Activated CD4-positive, alpha-beta T cell treated with anti-CD3 and anti-CD28 coated beads, Interleukin-2, amount 50 U/mL, for 1 hour (primary cell): ENCODE data around the gene RPL15.
"Not testable (repeated sequence)": the region's sequence is repeated elsewhere in the genome, so short reads cannot be mapped to it uniquely, and the experiment has no call there.

Experiments used
- DNase-seq: peaks from one replicate; pipeline ENCODE4 v3.0.0-alpha.2; 2020

Gene RPL15

DNA sequence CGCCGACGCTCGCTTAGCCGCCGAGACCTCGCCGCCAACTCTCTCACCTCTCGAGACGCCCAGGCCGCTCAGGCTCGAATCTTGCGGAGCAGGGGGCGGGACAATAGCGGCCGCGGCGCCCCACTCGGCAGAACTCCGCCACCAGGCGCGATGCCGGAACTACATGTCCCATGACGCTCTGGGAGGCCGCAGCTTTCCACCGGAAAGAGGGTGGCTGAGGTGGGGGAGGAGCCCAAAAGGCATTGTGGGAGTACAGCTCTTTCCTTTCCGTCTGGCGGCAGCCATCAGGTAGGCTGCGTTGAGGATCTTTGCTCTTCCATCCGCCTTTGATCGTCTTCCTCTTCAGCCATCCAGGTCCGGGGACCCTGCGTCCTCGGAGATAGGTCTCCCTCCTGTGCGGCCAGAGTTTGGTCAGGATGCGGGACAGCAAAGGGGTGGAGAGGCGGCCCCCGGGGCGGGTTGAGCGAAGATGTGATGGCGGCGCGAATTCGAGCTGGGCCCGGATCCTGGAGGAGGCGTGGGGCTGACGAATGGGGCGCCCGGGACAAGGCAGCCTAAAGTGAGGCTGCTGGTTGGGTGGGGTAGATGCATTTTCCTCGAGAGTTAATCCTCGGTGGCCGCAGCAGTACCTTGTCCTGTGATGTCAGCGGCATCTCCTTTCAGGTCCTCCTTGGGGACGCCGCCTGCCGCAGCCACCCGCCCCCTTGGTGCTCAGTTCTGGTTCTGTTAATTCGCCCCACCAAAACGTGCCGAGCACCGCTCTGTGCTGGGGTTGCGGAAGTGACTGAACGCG is at the start of gene RPL15, which contains the start of gene NKIRAS1:
TSS of gene RPL15 (plus strand) at position 247 of the 793 bp plus-strand sequence. CDS start 728 bp downstream, outside the sequence.
TSS of gene NKIRAS1 (minus strand) at position 105 of the 793 bp plus-strand sequence. CDS start 6,086 bp downstream, outside the sequence.
- peak; percentile 97 for DNase-seq

DNA sequence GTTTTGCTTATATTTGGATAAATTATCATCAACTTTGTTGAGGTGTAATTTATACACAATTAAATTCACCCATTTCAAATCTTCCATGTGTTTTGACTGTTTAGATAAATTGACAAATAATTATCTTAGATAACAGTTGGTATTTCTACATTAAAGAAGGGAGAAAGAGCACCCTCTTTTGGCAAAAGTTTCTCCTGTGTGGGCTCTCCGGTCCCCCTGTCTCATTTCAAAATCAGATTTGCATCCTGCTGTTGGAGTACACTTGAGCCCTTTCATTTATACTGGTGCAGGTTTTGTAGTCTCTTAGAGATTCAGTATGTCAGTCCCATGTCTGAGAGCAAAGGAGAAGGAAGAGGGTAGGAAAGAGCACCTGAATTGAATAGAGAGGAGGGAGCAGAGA is 49.5 kb upstream of the RPL15 start:
- DNase-seq: no peak

DNA sequence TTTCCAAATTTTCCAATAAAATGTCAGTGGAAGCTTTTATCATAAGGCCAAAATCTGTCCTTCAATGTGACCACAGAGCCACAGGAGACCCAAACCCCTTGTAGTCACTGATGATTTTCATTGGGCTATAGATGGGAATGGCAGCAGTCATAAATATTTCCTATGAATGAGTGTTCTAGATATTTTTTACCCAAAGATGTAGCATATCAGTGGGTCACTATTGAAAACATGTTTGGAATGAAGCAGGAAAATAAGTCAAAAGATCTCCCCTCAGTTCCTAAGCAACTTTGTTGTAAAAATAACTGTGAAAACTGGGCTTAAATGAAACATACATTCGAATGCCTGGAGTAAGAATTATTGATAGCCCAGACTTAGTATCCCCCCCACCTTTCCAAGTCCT is 49.1 kb upstream of the RPL15 start:
- no peak for DNase-seq

DNA sequence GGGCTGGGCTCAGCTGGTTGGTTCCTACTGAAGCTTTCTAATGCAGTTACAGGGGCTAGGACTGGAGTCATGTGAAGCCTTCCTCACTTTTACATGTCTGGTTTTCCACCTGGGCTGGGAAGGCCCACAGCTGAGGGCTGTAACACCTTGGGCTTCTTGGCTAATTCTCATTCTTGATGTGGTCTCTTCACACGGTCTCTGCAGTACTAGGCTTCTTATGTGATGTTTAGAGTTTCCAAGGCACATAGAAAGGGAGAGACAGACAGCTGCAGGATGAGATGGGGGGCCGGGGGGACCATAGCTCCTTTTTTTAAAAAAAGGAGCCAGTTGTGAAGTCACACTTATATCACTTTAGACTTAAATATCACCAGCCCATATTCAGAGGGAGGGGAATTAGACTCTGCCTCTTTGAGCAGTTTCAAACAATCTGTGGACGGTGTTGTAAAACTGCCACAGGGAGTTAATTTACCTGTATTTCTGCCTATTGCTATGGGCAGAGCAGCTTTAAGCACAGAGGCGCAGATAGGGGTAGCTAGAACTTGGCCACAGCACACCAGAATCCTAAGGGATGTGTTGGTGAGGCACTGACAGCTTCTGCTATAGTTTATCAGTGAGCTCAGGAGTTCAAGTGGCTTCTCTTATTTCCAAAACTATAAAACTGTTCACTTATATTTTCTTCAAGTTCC is 46.8 kb upstream of the RPL15 start:
- DNase-seq: no peak

DNA sequence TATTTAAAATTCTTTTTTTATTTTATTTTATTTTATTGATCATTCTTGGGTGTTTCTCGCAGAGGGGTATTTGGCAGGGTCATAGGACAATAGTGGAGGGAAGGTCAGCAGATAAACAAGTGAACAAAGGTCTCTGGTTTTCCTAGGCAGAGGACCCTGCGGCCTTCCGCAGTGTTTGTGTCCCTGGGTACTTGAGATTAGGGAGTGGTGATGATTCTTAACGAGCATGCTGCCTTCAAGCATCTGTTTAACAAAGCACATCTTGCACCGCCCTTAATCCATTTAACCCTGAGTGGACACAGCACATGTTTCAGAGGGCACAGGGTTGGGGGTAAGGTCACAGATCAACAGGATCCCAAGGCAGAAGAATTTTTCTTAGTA is 46.3 kb upstream of the RPL15 start:
- not testable (repeated sequence) for DNase-seq

DNA sequence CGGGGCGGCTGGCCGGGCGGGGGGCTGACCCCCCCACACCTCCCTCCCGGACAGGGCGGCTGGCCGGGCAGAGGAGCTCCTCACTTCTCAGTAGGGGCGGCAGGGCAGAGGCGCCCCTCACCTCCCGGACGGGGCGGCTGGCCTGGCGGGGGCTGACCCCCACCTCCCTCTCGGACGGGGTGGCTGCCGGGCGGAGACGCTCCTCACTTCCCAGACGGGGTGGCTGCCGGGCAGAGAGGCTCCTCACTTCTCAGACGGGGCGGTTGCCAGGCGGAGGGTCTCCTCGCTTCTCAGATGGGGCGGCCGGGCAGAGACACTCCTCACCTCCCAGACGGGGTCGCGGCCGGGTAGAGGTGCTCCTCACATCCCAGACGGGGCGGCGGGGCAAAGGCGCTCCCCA is 45.6 kb upstream of the RPL15 start:
- DNase-seq: not testable (repeated sequence)

DNA sequence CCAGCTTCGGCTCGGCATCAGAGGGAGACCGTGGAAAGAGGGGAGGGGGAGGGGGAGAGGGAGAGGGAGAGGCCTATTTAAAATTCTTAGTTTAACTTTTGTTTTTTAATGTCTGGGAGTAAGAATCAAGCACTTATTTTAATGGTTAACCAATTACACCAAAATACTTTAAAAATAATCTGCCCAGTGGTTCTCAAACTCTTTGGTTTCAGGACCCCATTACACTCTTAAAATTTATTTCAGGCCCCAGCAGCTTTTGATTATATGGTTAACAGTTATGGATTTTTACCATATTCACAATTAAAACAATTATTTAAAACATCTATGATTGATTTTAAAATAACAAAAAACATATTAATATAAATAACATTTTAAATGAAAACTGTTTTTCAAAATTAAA is 44.6 kb upstream of the RPL15 start:
- DNase-seq: no peak

DNA sequence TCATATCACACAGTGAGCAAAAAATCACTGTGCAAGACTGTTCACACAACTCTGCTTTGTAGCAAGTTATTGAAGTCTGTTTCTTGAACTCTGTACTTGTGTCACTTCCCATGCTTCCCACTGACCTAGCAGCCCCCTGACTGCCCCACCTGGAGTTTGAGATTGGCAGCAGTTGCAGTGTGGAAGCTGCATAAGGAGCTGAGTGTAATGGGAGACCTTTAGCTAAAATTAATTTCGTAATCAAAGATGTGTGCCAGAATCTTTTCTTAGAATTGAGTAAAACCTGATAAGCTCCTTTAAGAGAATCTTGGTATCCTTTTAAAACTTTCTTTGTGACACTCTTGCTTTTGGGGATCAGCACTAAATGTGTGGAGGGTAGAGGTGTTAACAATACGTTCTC is 43.0 kb upstream of the RPL15 start:
- no peak for DNase-seq

DNA sequence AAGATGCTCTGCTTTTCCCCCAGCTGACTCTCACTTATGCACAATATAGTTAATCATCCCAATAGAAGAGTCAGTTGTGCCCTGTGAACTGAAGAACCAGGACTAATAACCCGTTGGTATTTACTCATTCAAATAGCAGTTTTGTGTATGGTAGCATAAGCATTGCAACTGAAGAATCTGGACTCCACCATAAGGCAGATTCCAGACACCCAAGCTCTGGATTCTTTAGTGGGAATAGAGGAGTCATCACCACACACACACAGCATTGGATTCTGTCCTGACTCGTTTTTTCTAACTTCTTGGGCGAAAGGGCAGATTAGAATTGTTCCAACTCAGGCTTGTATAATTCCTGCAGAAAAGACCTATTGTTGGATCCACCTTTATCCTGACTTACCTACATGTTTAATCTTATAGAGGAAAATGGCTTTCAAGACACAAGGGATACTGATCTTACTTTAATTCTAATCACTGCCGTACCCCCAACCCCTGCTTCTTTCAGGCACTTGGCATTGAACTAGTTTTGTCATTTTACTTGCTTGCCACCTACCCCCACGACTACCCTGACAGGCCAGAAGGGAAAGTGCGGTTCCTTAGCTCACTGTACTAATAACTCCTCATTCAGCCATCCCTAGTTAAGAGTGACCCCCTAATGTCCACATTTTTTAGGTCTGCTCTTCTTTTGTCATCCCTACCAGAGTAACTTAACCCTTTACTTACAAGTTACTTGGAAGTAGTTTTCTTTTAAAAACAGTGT is 42.4 kb upstream of the RPL15 start:
- no peak for DNase-seq

DNA sequence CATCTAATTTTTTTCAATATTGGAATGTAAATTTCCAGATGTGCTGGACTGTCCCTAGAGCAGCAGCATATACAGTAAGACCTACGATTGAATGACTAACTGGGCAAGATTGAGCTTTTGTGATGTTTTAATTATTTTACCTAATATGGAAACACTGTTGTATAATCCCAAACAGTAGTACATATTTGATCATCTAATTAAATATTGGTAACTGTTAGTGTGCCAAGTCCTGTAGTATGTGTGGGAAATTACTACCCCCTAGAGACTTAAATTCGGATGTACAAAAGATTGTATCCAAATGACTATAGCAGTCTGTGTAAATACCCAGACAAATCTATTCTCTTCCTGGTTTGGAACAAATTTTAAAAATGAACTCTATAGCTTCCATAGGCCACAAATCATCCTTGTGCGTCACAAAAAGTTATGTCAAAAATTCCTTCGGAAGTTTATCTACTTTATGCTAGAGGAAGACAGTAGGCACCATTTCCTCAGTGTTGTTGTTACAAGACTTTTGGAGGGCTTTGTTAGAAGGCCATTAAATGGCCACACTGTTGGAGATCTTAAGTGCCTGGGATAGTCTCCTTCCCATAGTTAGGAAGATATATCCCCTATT is 41.7 kb upstream of the RPL15 start:
- no peak for DNase-seq

DNA sequence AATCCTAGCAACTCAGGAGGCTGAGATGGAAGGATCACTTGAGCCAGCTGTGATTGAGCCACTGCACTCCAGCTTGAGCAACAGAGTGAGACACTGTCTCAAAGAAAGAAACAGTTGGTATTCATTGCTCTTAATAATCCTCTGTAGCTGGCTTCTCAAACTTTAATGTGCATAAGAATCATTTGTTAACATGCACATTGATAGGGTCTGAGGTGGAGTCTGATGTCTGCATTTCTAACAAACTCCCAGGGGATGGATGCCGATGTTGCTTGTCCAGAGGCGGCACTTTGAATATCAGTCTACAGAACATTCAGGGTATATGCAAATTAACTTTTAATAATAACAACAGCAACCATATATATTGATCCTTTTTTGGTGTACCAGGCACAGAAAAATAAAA is 40.0 kb upstream of the RPL15 start:
- no peak for DNase-seq

DNA sequence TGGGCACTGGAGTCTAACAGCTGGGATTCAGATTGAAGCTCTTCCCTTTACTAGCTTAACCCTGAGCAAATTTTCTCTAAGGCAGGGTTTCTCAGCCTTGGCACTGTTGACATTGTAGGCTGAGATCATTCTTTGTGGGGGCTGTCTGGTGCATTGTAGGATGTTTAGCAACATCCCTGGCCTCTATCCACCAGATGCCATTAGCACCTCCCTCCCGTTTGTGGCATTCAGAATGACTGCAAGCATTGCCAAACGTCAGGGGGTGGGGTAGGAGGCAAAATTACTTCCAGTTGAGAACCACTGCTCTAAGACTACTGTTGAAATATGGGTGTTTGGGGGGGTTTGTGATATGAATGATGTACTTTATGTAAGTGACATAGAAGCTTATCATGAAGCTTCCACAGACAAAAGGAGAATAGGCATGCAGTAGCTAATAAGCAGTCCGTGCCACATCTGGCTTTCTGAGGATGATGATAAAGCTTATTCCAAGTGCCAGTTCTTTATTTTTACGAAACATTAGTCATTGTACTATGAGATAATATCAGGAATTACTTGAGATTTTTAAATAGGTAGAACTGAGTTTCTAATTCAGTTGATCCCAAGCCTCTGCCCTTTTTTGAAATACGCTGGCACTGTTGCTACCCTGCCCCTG is 39.5 kb upstream of the RPL15 start:
- no peak for DNase-seq

DNA sequence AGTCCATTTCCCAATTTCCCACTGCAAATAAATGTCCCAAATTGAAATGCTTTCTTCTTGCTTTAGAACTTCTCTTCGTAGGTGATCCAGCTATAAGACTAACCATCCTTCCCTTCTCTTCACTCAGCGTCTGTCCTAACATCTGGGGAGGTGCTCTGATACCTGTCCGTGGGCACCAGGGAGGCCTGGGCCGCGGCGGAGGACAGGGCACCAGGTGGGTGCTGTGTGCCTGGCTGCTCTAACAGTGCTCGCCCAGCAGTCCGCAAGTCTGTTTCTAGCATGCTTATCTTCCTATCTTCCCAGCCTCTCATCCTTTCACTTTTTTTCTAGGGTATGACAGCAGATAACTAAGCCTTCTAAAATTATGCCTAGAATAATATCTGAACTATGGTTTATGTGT is 37.4 kb upstream of the RPL15 start:
- DNase-seq: no peak

DNA sequence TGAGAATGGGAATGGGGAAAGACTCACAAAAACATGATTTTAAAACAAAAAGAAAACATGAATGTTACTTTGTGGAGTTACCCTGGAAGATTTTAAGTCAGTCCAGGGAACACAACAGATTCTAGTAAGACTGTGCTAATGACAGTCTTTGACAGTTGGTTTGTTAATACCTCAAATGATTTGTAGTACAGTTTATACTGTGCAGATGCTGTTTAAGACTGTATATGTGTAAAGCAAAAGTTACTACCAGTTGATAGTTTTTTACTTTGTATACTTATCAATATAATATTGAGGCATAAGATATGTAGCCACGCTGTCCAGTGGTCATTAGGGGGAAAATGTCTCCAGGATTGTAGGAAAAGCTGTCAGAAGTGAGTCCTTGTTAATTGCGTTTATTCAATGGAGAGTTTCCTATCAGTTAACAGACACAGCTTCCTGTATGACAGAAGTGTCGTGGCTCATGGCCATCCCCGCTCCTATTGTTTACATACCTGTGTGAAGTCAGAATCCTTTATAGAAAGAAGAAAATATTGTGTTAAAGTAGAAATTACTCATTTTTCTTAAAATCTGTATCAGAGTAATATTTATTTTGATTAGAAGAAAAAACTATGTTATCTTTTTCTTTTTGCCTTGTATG is 36.1 kb upstream of the RPL15 start:
- DNase-seq: no peak

DNA sequence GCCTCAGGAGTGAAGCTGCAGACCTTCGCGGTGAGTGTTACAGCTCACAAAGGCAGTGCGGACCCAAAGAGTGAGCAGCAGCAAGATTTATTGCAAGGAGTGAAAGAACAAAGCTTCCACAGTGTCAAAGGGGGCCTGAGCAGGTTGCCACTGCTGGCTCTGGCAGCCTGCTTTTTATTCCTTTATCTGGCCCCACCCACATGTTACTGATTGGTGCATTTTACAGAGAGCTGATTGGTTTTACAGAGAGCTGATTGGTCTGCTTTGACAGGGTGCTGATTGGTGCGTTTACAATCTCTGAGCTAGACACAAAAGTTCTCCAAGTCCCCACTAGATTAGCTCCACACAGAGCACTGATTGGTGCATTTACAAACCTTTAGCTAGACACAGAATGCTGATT is 34.9 kb upstream of the RPL15 start:
- not testable (repeated sequence) for DNase-seq

DNA sequence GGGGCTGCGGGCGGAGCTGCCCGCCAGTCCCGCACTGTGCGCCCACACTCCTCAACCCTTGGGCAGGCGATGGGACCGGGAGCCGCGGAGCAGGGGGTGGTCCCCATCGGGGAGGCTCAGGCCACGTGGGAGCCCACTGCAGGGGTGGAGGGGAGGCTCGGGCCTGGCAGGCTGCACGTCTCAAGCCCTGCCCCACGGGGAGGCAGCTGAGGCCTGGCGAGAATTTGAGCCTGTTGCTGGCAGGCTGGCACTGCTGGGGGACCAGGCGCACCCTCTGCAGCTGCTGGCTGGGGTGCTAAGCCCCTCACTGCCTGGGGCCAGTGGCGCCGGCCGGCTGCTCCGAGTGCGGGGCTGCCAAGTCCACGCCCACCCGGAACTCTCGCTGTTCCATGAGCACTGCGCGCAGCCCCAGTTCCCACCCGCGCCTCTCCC is 34.4 kb upstream of the RPL15 start:
- no peak for DNase-seq

DNA sequence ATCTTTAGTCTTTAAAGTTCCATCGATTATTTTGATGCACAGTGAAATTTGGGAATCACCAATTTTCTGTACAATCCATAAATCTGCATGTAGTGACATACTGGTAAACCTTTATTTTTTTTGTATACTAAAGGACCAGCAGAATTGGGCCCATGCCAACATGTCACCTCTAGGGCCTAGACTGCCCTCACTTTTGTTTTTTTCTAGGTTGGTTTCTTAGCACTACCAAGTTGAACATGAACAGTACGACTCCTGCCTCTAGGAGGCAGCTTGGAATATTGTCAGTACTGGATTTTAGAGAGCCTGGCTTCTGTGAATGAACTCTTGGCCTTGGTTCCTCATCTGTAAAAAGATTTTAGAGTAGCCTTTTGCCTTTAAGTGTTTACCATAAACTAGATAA is 32.5 kb upstream of the RPL15 start:
- DNase-seq: no peak

DNA sequence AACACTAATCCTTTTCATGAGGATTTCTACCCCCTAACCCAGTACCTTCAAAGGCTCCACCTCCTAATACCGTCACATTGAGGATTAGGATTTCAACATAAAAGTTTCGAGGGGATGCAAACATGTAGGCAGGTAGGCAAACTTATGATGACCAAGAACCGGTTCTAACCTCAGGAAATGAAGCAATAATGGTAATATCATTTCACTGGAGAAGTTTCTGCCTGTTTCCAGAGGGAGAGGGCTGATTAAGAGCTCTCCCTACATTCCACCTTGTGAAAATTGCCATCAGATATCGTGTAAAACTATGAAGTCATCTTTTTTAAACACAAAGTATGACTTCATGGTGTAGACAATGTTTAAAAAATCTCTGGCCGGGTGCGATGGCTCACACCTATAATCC is 31.7 kb upstream of the RPL15 start:
- no peak for DNase-seq

DNA sequence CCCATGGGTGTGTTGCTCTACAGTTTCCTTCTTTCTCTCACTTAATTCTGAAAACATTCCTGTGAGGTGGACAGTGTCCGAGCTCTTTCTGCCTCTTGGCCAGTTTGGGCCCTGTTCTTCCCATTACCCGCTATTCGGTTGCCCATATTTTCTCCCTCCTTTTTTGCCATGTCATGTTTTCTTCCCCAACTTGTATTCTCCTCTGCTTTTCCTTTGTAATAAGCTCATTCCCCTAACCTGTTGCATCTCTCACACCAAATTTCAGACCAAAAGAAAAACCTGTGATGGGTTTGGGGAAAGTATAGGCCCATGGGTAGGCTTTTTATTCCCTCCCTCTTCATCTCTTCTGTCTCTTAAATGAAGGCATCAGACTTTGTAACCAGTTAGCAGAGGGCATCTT is 30.6 kb upstream of the RPL15 start:
- DNase-seq: no peak

DNA sequence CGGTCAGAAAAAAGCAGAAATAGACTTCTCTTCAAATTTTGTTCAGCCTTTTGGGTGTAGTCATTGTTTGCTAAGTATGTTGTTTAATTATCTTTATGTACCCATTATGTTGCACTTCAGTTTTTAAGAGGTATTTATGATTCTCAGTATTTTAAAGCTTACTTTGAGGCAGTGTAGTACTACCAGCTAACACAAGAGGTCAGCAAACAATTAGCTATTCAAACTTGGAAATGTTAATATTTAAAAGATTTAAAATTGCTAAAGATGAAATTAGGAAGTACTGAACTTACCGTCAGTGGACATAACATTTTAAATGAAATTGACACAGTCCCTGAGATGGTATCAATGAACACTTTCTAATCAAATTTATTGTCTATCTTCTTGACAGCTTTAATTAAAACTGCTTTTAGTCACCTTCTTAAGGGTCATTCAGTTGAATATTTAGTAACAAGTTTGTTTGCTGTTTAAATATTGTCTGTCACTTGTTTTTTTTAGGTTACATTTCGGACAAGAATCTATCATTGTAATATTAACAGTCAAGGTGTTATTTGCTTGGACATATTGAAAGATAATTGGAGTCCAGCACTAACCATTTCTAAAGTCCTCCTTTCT is 28.2 kb upstream of the RPL15 start:
- no peak for DNase-seq

DNA sequence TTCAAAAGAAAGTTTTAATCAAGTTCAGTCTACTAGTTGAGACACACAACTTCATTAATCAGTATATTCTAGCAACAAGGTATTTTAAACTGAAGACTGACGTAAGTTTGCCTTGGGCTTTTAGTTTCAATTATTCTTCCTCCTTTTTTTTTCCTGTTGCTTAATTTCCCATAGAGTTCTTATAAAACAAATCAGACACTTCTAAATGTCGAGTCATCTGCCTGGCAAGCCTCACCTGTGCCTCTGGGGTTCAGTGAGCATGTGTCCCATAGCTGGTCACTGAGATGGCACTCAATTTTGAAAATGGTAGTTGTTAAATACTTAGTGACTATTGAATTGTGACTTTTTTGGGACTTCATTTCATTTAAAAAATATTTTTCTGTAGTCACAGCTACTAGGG is 27.5 kb upstream of the RPL15 start:
- DNase-seq: no peak

DNA sequence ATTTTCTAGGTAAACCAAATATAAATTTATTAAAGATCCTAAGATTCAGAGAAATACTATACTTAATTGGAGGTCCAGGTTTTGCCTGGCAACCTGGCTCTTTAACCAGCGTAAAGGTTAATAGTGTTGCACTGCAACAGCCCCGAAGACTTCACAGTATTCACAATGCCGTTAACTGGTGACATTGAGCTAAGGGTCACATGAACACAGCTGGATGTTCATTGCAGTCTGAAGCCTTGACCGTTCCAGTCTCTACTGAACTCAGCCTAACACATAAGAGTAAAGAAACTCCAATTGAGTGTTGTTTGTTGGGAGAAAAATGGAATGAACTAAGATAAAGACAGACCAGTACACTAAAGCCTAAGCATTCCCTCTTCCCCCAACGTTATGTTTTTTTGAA is 27.0 kb upstream of the RPL15 start:
- no peak for DNase-seq
